ENCODE data around the gene B3GLCT. TPM values are rescaled to one million over a fixed set of nuclear protein-coding genes. Genes with fewer than 3 reads are reported as not detected.

The B3GLCT gene
- total and polyA plus RNA-seq, 2 of the 13 experiments (the other 11 are each of a cell fraction or from before 2014, with no cell fraction given): 2.0 to 7.1 TPM

DNA sequence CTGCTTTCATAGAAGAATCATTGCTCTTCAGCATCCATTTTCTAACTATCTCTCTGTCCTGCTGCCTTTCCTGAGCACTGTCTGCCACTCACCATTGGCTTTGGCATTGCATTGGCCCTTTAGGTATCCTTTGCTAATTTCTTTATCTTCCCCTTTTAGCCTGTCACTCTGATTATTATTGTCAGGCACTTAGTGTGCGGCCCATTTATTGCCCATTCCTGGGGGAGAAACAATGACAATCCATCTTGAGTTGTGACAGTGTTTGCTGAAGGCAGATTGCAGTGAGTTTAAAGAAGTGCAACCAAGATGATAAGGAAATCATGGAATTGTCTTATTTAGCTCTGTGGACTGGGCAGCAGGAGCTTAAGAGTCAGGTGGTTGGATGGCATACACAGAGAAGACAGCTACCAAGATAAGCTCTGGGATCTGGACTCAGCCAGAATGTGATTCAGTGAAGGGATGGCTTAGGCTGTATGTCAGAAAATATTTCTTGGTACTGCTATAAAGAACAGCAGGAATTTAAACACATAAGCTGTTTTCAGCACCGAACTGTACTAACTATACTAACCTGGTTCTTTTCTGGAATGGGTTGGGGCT lies 25.3 kb downstream of the B3GLCT start:
- H3K9me3 ChIP-seq (ENCODE audit: low read length): no peaks in the 10 kb centered on the region
- DNase-seq (ENCODE audit: low spot score) (no peak), ATAC-seq (no peak), FAIRE-seq (no peak)
- intact Hi-C loops (cut with micrococcal nuclease; ENCODE audit: unreplicated experiment) (no loop called here), in situ Hi-C loops (cut with HindIII; ENCODE audit: extremely low pct_ligation_motif_present, low pct_unique_long_range_greater_than_20kb) (loop anchor here (25.0 kb wide), 1 partner anchor 512 kb away; the partner anchor contains the start of gene RXFP2)
- BruUV-seq (replicated peaks): no TSS peak
- H2AFZ ChIP-seq (ENCODE audit: low read length): no peak overlapping the region
- 59% methylated on average over 2 of the region's 2 CpGs for WGBS (ENCODE audit: low lambda C conversion rate)
- H3K36me3 ChIP-seq (replicated peaks in 1 of 2; ENCODE audit: control insufficient read depth in 1 of 2, insufficient read depth in 2 of 2, low read length in 2 of 2): no peaks in the 10 kb centered on the region
- H3K4me3 ChIP-seq (replicated peaks in 1 of 3; ENCODE audit: insufficient read depth in 1 of 3, low read depth in 2 of 3, low read length in 3 of 3): no peak overlapping the region
- H3K27me3 ChIP-seq (ENCODE audit: control insufficient read depth in 1 of 2, insufficient read depth in 2 of 2, low read length in 2 of 2): no peaks in the 10 kb centered on the region
- no peak overlapping the region for H3K4me2 ChIP-seq (ENCODE audit: low read depth, low read length)
- ChIA-PET POLR2A (no interaction called here), CTCF (ENCODE audit: low intra/inter-chr PET ratio, low total read pairs) (no interaction called here)
- no peak overlapping the region for H3K27ac ChIP-seq (ENCODE audit: extremely low read length, insufficient read depth, low read length)
- TF ChIP-seq ZFP36L1 (CRISPR knock-in tag; IDR thresholded peaks at IDR 0.05) (no peak), ZNF816 (CRISPR knock-in tag; IDR thresholded peaks at IDR 0.05; ENCODE audit: borderline replicate concordance) (no peak), ZNF766 (CRISPR knock-in tag; IDR thresholded peaks at IDR 0.05; ENCODE audit: borderline replicate concordance) (no peak), CEBPG (CRISPR knock-in tag; IDR thresholded peaks at IDR 0.05) (no peak), STAG1 (CRISPR knock-in tag; IDR thresholded peaks at IDR 0.05) (no peak), KDM3A (CRISPR knock-in tag; IDR thresholded peaks at IDR 0.05; ENCODE audit: low read depth) (no peak), RELA (CRISPR knock-in tag; IDR thresholded peaks at IDR 0.05) (no peak), KDM5B (CRISPR knock-in tag; IDR thresholded peaks at IDR 0.05; ENCODE audit: borderline replicate concordance) (no peak)
- TF ChIP-seq, protein P1, sequence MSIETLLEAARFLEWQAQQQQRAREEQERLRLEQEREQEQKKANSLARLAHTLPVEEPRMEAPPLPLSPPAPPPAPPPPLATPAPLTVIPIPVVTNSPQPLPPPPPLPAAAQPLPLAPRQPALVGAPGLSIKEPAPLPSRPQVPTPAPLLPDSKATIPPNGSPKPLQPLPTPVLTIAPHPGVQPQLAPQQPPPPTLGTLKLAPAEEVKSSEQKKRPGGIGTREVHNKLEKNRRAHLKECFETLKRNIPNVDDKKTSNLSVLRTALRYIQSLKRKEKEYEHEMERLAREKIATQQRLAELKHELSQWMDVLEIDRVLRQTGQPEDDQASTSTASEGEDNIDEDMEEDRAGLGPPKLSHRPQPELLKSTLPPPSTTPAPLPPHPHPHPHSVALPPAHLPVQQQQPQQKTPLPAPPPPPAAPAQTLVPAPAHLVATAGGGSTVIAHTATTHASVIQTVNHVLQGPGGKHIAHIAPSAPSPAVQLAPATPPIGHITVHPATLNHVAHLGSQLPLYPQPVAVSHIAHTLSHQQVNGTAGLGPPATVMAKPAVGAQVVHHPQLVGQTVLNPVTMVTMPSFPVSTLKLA (IDR thresholded peaks at IDR 0.05): no peak
- TF ChIP-seq, protein P2, sequence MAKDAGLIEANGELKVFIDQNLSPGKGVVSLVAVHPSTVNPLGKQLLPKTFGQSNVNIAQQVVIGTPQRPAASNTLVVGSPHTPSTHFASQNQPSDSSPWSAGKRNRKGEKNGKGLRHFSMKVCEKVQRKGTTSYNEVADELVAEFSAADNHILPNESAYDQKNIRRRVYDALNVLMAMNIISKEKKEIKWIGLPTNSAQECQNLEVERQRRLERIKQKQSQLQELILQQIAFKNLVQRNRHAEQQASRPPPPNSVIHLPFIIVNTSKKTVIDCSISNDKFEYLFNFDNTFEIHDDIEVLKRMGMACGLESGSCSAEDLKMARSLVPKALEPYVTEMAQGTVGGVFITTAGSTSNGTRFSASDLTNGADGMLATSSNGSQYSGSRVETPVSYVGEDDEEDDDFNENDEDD (CRISPR knock-in tag; IDR thresholded peaks at IDR 0.05; ENCODE audit: borderline replicate concordance): no peak
- TF ChIP-seq, protein P3, sequence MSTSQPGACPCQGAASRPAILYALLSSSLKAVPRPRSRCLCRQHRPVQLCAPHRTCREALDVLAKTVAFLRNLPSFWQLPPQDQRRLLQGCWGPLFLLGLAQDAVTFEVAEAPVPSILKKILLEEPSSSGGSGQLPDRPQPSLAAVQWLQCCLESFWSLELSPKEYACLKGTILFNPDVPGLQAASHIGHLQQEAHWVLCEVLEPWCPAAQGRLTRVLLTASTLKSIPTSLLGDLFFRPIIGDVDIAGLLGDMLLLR (CRISPR knock-in tag; IDR thresholded peaks at IDR 0.05): no peak
- TF ChIP-seq, protein P4, sequence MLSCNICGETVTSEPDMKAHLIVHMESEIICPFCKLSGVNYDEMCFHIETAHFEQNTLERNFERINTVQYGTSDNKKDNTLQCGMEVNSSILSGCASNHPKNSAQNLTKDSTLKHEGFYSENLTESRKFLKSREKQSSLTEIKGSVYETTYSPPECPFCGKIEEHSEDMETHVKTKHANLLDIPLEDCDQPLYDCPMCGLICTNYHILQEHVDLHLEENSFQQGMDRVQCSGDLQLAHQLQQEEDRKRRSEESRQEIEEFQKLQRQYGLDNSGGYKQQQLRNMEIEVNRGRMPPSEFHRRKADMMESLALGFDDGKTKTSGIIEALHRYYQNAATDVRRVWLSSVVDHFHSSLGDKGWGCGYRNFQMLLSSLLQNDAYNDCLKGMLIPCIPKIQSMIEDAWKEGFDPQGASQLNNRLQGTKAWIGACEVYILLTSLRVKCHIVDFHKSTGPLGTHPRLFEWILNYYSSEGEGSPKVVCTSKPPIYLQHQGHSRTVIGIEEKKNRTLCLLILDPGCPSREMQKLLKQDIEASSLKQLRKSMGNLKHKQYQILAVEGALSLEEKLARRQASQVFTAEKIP (CRISPR knock-in tag; IDR thresholded peaks at IDR 0.05; ENCODE audit: borderline replicate concordance): no peak
- TF ChIP-seq, protein P5, sequence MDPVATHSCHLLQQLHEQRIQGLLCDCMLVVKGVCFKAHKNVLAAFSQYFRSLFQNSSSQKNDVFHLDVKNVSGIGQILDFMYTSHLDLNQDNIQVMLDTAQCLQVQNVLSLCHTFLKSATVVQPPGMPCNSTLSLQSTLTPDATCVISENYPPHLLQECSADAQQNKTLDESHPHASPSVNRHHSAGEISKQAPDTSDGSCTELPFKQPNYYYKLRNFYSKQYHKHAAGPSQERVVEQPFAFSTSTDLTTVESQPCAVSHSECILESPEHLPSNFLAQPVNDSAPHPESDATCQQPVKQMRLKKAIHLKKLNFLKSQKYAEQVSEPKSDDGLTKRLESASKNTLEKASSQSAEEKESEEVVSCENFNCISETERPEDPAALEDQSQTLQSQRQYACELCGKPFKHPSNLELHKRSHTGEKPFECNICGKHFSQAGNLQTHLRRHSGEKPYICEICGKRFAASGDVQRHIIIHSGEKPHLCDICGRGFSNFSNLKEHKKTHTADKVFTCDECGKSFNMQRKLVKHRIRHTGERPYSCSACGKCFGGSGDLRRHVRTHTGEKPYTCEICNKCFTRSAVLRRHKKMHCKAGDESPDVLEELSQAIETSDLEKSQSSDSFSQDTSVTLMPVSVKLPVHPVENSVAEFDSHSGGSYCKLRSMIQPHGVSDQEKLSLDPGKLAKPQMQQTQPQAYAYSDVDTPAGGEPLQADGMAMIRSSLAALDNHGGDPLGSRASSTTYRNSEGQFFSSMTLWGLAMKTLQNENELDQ (CRISPR knock-in tag; IDR thresholded peaks at IDR 0.05; ENCODE audit: borderline replicate concordance): no peak
- H4K20me1 ChIP-seq (ENCODE audit: insufficient read depth, low read length): no peaks in the 10 kb centered on the region
- H3K4me1 ChIP-seq (ENCODE audit: insufficient read depth, low read length): no peaks in the 10 kb centered on the region
- no peaks in the 10 kb centered on the region for H3K79me2 ChIP-seq (ENCODE audit: insufficient read depth, low read length)
- H3K9ac ChIP-seq (ENCODE audit: insufficient read depth, low read depth, low read length): no peak overlapping the region
